ENCODE results near the gene GRHL1.
A peak's percentile ranks its signal among the peaks of the same experiment; 100 is the strongest.
"Not testable (repeated sequence)": the region's sequence is repeated elsewhere in the genome, so short reads cannot be mapped to it uniquely, and the experiment has no call there.

The GRHL1 gene

DNA sequence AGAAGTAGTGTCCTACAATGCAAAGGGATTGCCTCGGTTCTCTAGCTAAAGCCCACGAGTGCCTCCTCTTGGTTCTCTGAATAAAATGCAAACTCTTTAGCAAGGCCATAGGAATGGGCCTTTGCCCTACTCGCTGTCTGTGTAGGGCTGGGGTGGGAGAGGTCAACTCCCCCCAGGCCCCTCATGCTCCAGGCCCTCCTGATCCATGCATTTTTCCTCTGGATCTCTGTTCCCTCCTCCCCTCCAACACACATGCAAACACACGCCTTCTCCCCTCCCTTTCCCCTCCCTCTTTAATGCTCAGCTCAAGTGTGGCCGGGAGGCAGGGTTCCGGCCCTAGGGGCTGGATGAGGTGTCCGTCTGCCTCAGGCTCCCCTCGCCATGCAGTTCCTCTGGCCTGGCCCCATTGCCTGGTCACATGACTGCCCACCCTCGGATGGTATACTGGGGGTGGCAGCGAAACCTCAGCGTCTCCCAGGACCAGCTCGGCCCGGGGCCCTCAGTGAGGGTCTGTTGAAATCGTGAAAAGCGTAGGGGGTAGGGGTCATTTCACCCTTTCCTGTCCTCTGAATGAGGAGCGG lies 77.0 kb downstream of the GRHL1 start:
- no peak for DNase-seq

DNA sequence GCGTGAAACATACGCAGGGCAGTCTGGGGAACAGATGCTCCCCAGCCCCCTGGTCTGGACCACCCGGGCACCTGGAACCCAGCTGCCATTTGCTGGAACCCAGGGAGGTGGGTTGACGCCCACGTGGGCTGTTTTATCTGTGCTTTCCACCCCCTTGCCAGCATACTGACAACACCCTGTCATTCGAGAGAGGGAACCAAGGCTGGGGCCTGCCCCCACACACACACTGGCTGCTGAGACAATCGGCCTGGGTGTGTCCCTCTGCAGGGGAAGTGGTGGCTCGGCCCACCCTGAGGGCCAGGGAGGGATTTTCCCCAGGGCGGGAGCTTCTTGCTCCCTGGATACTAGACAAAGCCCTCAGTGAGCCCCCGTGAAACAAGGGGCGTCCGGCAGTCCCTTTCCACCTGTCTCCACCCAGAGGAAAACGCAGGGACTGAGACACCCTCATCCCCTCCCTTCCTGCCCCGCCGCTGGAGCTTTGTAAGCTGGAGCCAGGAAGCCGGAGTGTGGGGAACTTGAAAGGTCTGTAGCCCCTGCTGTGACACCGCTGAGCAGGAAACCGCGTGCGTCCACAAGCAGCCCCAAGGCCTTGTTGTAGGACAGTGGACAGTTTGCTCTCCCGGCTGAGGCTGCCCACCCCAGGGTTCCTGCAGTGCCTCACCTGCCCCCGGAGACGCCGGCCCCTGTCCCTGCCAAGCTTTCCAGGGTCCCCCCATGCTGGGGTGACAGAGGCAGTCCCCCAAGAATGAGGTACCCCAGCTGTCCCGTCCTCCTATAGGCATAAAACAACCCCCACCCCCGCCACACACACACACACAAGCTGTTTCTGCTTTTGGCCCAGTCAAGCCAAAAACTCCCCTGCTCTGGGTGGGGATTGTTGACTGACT lies 77.7 kb downstream of the GRHL1 start:
- no peak for DNase-seq

- no peak for DNase-seq
These were observed 78.4 kb downstream of the GRHL1 start for GRCh38 chr2:10029875-10030223.

DNA sequence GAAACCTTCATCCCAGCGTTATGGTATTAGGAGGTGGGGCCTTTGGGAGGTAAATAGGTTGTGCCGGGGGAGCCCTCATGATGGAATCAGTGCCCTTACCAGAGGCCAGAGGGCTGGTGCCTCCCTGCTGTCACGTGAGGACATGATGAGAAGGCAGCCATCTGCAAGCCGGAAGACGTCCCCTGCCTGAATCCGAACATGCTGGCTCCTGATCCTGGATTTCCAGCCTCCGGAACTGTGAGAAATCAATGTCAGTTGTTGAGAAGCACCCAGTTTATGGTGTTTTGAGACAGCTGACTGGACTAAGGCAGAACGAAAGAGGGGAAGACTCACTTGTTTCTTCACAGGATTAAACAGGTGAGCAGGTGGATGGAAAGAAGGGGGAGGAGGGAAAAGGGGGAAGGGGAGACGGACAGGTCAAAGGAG lies 78.8 kb downstream of the GRHL1 start:
- no peak for DNase-seq

DNA sequence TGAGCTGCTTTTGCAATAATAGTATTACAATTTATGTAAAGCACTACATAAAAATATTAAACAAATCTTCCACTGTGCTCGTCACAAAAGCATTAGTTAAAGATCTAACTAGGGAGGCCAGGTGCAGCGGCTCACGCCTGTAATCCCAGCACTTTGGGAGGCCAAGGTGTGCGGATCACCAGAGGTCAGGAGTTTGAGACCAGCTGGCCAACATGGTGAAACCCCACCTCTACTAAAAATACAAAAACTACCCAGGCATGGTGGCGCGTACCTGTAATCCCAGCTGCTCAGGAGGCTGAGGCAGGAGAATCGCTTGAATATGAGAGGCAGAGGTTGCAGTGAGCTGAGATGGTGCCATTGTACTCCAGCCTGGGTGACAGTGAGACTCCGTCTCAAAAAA lies 79.3 kb downstream of the GRHL1 start:
- DNase-seq, result not testable (repeated sequence)

DNA sequence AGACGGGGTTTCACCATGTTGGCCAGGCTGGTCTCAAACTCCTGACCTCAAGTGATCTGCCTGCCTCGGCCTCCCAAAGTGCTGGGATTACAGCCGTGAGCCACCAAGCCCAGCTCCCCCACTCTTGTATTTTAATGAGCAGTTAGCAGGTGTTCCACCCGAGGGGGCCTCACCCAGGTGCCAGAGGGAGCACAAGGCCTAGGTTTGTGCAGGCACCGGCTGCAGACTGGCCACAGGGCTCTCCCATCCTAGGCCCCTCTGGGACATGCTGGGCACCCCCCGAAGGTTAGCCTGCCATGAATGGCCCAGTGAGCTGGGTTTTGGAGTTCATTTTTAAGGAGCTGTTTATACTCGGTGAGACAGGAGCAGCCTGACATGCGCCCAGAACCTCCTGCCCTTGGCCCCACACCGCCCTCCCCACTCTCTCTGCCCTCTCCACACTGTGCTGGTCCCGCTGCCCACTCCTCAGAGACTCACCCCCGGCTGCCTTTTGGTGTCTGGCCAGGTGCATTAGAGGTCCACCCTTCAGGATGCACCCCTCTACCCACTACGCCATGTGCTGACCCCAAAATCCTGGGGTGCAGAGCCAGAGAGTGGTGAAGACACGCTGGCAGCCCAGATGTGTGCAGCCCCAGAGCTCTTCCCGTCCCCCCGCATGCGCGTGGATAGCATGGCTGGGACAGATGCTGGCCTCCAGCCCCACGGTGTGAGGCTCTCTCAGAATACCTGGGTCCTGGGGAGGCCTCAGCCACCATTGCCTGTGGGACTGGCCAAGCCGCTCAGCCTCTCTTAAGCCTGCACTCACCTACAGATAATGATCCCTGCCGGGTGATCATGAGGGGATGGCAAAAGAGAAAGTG lies 80.6 kb downstream of the GRHL1 start:
- no peak for DNase-seq

GRCh38 chr2:10032746-10033105 lies 81.2 kb downstream of the GRHL1 start:
- no peak for DNase-seq

- DNase-seq, result no peak
These were observed 81.9 kb downstream of the GRHL1 start for GRCh38 chr2:10033251-10034006.

DNA sequence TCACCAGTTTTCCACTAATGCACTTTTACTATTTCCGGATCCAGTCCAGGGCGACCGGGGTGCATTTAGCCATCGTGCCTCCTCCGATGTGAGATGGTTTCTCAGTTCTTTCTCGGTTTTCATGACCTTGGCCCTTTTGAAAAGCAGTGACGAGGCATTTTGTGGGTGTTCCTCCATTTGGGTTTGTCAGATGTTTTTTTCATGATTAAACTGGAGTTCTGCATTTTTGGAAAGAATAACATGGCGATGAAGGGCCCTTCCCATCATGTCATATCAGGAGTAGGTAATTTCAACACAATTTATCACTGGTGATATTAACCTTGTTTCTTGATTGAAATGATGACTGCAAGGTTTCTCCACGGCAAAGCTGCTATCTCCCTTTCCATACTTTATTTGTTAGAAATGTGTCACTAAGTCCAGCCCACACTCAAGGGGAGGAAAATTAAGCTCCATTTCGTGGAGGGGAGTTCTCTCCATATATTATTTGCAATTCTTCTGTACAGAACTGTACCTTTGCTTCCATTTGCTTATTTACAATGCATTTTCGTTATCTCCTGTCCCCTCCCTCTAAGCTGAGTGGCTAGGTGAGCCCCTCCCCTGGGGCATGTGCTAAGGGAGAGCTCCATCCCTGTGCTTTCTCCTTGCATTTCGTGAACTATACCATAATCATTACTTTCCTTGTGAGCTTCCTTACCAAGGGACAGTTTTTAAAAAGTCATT lies 83.0 kb downstream of the GRHL1 start:
- DNase-seq, result no peak

- DNase-seq, result no peak
These were observed 83.5 kb downstream of the GRHL1 start for GRCh38 chr2:10035053-10035422.

DNA sequence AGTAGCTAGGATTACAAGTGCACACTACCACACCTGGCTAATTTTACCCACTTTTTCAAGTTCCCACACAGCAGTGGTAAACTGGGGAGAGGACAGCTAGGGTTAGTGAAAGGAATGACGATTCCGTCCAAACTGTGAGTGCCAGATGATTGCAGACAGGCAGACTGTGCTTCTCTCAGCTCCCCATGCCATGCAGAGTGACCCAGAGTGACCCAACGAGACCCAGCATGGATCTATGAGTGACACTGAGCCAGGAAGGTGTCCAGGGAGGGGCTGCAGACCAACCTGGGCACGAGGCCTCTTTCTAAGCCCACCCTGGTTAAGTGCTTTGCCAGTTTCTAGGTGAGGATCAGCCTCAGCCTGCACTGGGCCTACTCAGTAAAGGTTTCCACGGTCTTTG lies 84.1 kb downstream of the GRHL1 start:
- DNase-seq, result no peak

DNA sequence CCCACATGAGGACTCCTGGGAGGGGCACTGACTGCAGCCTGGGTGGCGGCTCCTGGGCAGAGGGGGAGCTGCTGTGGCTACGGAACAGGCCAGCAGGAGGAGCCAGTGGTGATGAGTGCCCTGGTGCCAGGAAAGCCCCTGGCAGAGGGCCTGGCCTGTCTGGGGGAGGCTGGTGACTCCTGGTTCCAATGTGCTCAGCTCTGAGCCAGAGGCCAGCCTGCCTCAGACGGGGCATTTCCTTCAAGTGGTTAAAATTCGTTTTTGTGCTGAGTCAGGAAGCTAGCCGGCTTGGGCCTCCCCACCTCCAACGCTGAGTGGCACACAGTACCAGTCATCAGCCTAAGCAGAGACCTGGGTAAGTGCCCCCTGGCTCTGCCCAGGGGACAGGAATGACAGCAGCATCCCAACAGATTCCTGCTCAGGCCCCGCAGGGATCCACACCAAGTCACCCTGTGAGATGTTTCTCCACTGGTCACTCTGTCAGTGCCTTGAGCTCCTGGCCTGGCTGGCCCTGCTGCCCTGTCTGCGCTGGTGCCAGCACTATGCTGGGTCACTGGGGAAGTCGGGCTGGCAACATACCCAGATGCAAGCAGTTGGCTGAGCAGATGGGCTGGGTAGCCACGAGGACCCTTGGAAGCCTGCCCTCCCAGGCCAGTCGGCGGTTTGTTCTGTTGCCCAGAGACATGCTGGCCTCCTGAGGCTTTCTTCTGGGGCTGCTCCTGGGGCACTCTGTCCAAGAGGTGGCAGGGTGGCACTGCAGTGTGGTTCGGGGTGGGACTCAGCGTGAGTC lies 84.8 kb downstream of the GRHL1 start:
- DNase-seq, result peak; percentile 27

DNA sequence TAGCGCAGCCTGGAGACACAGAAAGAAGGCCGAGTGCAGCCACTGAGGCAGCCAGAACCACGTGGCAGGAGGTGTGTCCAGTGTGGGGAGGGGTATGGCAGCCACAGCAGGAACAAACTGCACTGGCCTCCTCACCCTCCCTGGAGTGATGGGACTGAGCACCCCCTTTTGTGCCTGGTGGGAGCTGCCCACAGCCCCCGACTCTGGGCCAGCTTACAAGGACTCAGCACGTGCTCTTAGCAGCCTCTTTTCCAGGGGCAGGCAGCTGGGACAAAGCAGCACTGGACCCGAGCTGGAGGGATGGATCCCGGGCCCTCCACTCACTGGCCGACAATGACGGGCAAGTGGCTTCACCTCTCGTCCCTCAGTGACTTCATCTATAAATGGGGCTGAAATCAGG lies 86.6 kb downstream of the GRHL1 start:
- DNase-seq, result no peak

DNA sequence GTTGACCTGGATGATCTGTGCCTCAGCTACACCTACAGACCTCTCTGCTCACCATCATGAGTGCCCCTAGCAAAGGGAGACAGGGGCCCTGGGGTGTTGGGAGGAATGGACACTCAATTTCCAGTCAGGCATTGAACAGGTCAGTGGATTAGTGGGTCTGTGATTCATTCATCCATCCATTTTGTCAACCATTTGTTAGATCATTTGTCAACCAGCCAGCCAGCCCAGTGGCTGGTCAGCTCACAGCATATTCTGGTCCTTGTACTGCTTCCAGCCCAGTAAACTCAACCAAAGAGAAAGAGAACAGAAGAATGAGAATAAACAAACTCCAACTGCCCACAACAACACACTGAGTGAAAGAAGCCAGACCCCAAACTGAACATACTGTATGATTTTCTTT lies 87.2 kb downstream of the GRHL1 start:
- DNase-seq, result no peak

- DNase-seq, result no peak
These were observed 88.3 kb downstream of the GRHL1 start for GRCh38 chr2:10039658-10040410.

DNA sequence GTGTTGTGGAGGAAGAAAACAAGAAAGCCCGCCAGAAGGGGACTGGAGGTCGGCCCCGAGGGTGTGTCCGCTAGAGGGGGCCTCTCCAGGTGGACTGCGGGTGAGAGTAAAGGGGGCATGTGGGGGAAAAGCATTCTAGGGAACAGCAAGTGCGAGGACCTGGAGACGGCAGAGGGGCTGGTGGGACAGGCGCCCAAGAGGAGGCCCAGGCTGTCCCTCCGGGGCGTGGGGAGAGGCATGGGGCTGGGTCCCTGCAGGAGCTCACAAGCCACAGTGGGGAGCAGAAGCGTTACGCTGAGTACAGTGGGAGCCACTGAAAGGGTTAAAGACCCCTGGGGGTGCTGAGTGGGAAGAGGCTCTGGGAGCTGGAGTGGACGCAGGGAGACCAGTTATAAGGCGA lies 90.2 kb downstream of the GRHL1 start:
- DNase-seq, result no peak

DNA sequence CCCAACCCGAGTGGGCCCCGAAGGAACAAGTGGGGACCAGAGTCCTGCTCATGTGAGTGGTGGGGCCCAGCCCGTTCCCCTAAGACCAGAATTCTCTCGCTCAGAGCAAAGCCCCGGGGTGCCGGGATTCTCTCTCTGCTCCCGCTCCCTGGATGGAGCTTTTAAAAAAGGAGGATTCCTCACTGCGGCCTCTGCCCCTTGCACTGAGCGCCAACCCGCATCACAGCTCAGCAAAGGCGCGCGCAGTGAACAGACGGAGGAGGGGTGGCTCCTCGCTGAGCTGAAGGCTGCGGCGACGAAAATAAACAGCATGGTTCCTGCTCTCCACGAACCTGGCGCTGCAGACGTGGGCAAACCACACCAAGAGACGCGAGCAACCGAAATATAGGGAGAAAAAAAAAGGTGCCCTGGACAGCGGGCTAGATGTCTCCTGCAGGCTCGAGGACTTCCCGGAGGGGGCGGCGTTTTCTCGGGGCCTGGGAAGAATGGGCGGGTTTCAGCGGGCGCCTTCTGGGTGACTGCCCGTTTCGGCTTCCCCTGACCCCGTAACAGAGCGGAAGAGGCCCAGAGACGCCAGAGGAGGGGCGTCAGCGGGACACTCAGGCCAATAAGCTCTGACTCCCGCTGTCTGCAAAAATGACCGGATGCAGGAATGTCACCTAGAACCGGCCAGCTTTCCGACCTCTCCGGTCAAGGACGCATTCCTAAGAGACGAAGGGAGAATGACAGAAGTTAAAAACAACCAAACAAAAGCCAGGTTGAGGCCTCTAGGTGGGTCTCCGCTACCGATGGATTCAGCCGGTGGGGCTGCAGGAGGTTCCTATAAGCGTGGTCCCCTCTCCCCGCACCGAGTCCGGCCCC lies 91.0 kb downstream of the GRHL1 start:
- DNase-seq, result peak; percentile 37

DNA sequence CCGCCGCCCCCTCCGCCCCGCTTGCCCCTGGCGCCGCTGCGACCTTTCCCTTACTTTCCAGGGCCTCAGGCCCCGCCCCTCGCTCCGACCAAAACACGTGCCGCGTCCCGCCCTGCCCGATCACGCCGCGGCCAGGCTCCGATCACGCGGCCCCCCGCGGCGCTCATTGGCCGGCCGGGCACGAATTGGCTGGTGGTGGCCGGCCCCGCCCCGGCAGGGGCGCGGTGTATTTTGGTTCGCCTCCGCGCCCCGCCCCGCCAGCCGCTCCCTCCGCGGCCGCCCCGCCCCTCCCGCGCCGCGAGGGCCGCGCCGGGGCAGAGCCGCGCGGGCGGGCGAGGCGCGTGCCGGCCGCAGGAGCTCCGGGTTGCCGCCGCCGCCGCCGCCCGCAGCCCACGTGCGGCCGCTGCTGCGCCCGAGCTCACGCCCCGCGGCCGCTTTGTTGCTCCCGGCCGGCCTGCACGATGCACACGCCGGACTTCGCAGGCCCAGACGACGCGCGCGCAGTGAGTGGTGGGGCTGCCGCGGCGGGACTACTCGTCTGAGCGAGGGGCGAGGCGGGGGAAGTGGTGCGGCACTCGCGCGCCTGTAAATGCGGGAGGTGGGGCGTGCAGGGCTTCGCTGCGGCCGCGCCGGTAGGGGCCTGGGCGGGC lies 91.9 kb downstream of the GRHL1 start, which contains the start of gene KLF11:
KLF11 (plus strand) TSS at position 295 of the 650 bp plus-strand sequence; CDS start at position 462, 167 bp downstream.
- DNase-seq, result peak; percentile 91
